GM21390 (cell line): ENCODE data around the gene IREB2.

Source experiments
- ATAC-seq: cut with Tn5 transposase; IDR thresholded peaks from one replicate; pipeline ENCODE4 v1.9.1; 2021; ENCODE audit not compliant: unreplicated experiment

The IREB2 gene

GRCh38 chr15:78405336-78405924, 32.6 kb upstream of the IREB2 start:
- no peak for ATAC-seq

GRCh38 chr15:78406016-78406585, 31.9 kb upstream of the IREB2 start:
- ATAC-seq, result no peak

- no peak for ATAC-seq
These were observed 30.2 kb upstream of the IREB2 start for GRCh38 chr15:78407608-78408354.

DNA sequence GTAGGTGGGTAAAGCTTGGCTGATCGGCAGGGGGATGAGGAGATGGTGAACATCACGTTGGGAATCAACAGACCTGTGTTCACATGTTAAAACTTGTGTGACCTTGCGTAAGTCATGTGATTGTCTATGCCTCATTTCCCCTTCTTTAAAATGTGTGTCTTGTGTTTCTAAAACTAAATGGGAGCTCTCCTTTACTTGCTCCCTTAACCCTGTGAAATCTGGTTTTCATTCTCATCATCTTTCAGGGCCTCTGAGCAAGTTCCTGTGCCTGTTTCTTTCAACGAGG, 29.7 kb upstream of the IREB2 start:
- ATAC-seq, result no peak

- ATAC-seq, result no peak
These were observed 29.1 kb upstream of the IREB2 start for GRCh38 chr15:78408961-78409360.

DNA sequence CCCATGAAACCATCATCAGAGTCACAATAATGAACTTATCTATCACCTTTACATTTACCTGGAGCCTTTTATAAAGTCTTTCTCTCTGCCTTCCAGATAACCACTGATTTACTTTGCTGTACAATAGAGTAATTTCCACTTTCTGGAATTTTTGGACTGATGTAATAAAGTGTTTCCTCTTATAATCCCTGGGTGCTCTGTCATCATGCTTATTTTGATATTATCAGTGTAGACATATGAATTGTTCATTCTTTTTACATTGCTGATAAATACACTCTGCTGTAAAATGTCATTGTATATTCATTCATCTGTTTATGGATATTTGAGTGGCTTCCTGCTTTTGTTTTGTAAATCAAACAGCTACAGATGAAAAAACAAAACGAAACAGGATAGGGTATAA, 27.0 kb upstream of the IREB2 start:
- ATAC-seq, result no peak

DNA sequence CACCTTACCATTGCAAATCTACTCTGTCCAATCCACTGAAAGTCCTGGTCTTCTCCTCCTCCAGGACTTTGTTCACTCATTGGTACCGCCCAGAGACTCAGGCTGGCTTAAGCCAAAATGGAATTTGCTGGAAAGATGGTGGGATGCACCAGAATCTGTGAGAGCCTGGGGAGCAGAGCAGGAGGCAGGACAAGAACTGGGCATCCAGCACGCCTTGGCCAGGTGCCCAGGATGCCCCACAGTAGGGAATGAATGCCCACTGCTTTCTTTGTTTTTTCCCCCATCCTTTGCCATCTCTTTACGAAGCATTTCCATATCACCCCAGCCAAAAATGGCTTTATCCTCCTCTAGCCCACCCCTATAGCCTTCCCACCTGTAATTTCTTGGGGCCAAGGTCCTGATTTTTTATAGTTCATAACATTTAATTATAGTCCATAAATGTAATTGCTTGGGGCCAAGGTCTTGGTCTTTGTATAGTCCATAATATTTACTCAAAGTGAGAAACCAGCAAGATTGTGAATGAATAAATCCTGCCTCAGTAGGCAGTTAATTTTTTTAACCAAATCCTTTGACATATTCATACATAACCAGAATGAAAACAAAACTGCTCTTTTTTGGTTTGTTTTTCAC, 23.3 kb upstream of the IREB2 start:
- ATAC-seq, result no peak

DNA sequence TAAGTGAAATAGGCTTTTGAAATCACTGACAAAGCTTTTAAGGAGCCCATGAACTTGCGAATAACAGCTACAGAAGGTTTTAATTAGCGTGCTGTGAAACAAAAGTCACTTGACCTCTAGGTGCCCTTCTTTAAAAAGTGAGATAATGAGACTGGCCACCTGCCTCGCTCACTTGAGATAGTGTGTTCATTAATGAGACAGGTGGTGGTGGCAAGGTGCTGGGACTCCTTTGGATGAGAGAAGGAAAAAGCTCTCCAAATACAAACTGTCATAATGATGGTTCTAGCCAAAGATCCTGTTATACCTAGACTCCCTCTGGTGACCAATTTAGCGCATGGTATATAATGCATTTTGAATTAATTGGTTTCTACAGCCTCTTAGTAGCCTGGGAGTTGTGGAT, 22.7 kb upstream of the IREB2 start:
- no peak for ATAC-seq

DNA sequence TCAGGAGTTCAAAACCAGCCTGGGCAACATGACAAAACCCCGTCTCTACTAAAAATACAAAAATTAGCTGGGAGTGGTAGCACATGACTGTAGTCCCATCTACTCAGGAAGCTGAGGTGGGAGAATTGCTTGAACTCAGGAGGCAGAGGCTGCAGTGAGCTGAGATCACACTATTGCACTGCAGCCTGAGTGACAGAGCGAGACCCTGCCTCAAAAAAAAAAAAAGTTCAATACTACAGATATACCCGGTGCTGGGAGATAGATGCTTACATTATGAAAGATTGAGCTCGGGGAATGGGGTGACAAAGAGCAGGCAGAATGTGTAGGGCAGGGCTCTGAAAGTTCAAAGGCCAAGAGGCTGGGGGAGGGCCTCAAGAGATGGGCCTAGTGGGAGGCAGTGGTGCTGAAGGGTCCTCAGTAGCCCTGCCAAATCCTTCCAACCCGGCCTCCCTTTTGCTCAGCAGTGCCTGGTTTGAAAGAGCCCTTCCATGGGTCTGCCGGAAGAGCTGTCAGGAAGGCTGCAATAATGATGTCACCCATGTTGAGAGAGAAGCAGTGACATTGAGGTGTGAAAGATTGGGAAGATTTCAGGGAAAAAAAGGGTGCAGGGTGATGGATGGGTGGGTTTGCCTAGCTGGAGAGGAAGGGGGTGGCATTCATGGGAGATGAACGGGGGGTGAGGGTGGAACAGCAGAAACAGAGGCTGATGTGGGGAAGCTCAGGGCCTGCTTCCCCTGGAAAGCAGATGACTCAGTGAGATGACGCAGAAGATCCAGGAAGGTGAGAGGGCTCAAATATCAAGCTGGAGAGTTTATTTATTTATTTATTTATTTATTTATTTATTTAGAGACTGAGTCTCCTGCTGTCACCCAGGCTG, 20.0 kb upstream of the IREB2 start:
- ATAC-seq, result no peak

DNA sequence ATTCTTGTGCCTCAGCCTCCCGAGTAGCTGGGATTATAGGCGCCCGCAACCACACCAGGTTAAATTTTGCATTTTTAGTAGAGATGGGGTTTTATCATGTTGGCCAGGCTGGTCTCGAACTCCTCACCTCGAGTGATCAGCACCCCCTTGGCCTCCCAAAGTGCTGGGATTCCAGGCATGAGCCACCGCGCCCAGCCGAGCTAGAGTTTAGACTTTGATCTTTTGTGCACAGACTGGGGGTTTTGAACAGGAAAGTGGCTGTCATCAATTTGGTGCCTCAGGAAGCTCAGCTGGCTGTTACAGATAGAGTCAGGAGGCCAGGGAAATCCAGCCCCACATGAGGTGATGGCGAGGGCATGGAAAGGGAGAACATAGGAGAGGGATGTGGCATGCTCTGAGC, 19.3 kb upstream of the IREB2 start:
- no peak for ATAC-seq

DNA sequence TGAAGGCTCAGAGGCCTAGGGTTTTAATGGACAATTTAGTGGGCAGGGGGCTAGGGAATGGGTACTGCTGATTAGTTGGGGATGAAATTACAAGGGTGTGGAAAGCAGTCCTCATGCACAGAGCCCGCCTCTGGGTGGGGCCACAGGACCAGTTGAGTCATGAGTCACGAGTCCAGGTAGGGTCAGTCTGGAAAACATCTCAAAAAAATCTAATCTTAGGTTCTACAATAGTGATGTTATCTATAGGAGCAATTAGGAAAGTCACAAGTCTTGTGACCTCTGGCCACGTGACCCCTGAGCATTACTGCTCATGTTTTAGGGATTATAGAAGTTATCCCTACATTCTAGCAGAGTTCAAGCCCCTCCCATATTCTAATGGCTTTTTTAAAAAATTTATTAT, 18.6 kb upstream of the IREB2 start:
- no peak for ATAC-seq

- no peak for ATAC-seq
These were observed 17.8 kb upstream of the IREB2 start for GRCh38 chr15:78420220-78420619.

DNA sequence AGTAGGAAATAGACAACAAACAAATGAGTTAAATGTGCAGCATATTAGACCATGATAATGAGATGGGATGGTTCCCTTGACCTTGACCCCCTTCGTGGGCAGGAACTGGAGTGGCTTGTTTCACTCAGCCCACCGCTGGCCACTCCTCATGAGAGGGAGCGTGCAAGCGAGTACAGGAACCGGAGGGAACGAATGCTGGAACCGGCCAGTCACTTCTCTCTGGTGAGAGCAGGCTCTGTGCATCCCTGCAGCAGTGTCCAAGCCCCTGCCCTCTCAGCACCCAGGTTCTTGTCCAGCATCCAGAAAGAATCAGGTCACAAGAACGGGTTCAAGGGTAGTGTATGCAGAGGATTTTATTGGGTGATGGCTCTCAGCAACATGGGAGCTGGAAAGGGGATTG, 17.2 kb upstream of the IREB2 start:
- ATAC-seq, result no peak

GRCh38 chr15:78421238-78421965, 16.6 kb upstream of the IREB2 start:
- ATAC-seq, result no peak

DNA sequence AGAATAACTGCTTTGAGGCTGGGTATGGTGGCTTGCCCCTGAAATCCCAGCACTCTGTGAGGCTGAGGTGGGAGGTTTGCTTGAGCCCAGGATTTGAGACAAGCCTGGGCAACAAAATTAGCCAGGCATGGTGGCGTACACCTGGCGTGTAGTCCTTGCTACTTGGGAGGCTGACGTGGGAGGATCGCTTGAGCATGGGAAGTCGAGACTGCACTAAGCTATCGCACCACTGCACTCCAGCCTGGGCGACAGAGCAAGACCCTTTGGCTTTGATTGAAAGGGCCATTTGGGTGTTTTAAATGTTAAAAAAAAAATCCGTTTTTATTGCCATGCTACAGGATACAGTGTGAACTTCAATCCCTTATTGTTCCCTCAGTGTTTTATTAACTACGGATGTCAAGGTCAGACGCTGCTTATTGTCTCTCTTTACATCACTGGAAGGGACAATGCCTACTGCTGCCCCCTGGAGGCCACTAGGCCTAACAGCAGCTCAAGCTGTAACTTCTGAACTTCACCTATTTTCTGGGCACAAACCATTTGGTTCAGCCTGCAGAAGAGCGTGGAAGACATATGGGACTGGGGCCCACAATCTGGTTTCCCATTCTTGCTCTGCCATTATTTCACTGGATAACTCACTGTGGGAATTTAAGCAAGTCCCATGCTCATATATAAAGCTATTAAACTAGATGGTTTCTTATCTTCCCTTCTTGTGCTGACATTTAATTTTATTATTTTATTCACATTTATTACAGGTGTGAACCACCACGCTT, 15.3 kb upstream of the IREB2 start:
- ATAC-seq, result no peak

GRCh38 chr15:78424673-78425072, 13.3 kb upstream of the IREB2 start:
- no peak for ATAC-seq

GRCh38 chr15:78425643-78426042, 12.4 kb upstream of the IREB2 start:
- ATAC-seq, result no peak

- ATAC-seq, result no peak
These were observed 11.7 kb upstream of the IREB2 start for GRCh38 chr15:78426300-78426699.

DNA sequence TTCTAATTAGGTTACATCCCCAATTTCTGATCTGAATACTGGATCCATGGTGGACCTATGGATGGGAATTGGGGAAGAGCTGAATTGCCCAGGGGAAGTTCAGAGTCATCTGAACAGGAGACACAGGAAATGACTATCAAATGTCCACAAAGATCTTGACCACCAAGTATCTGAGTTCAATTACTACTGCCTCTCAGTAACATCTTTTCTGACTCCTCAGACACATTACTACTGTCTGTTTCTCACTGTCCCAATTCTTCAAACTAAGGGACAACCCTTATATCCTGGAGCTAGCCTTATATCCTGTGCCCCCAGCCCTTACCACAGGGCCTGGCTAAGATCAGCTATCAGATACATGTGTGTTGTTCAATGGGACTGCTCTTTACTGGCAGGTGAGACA, 10.1 kb upstream of the IREB2 start:
- ATAC-seq, result no peak

DNA sequence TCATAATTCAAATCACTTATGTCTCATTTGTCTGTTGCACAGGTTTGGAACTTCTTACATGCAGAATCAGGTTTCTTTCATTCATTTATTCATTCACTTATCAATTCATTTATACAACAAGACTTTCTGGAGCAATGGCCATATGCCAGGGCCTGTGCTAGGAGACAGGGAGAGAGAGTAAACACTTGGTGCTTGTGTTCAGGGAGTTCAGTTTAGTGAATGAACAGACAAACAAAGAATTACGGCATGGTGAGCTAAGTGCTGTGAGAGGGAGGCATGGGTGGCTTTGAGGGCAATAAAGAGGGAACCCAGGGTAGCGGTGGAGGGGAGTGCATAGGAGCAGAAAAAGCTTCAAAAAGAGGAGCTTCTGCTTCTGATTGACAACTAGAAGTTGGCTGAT, 8.5 kb upstream of the IREB2 start:
- no peak for ATAC-seq
